B cell (primary cell): Measurements from ENCODE around the gene BHMT2. TPM values are rescaled to one million over a fixed set of nuclear protein-coding genes. Genes with fewer than 3 reads are reported as not detected.

Experiments used
- ATAC-seq: fragments of 200-7000 bp; cut with Tn5 transposase; one replicate; pipeline ENCODE4 v1.10.0; 2021; ENCODE audit warnings: low read depth, mild to moderate bottlenecking, moderate number of reproducible peaks, moderate library complexity
- CTCF ChIA-PET: fragments of 350-600 bp; sonication (Branson Sonifier 250); formaldehyde crosslinking; loops from one replicate; lab custom pipeline; 2021; ENCODE audit warnings: antibody characterized with exemption, inconsistent platforms; lab: Charles Lee
- POLR2A ChIA-PET: fragments of 350-600 bp; sonication (Branson Sonifier 250); formaldehyde crosslinking; loops from one replicate; lab custom pipeline; 2021; ENCODE audit warnings: antibody characterized with exemption; lab: Charles Lee
- DNase-seq: peaks from one replicate; pipeline ENCODE4 v3.0.0; 2013
- H2AFZ ChIP-seq: 2 replicates; pipeline ENCODE4 v1.6.1; 2012; ENCODE audit warnings: mild to moderate bottlenecking, low read depth, low read length; ENCODE audit not compliant: insufficient read depth, poor library complexity, severe bottlenecking
- H3K27ac ChIP-seq, 2 donors: 1 replicate in 1 of 2; 2 replicates in 1 of 2; pipeline ENCODE4 v1.5.1; 2012 to 2013; ENCODE audit warnings: low read length in 2 of 2, mild to moderate bottlenecking in 2 of 2, moderate library complexity in 1 of 2
- H3K27me3 ChIP-seq, 4 experiments: fragments of 200-600 bp in 1 of 4; sonication (generic) in 1 of 4; replicated peaks in 1 of 4; 1 replicate in 2 of 4; 2 replicates in 2 of 4; pipeline versions ENCODE4 v1.6.1 to v1.7.0; 2013 to 2016; ENCODE audit warnings: low read length in 3 of 4, mild to moderate bottlenecking in 2 of 4, mixed read lengths in 1 of 4, moderate library complexity in 1 of 4; ENCODE audit not compliant: insufficient read depth in 4 of 4, control insufficient read depth in 3 of 4; ENCODE audit errors: control extremely low read depth in 1 of 4
- H3K36me3 ChIP-seq, 2 experiments: replicated peaks in 1 of 2; 1 replicate in 1 of 2; 2 replicates in 1 of 2; pipeline versions ENCODE4 v1.6.1 to v1.7.1; 2013; ENCODE audit warnings: low read length in 1 of 2; ENCODE audit not compliant: insufficient read depth in 2 of 2, control insufficient read depth in 1 of 2; ENCODE audit errors: control extremely low read depth in 1 of 2, extremely low read depth in 1 of 2
- H3K4me1 ChIP-seq, 2 donors: fragments of 200-600 bp in 1 of 2; sonication (generic) in 1 of 2; 1 replicate in 1 of 2; 2 replicates in 1 of 2; pipeline versions ENCODE4 v1.5.1 to v1.6.1; 2013 to 2017; ENCODE audit warnings: low read length in 2 of 2; ENCODE audit not compliant: control insufficient read depth in 2 of 2, insufficient read depth in 2 of 2
- H3K4me2 ChIP-seq: replicated peaks from 2 replicates; pipeline ENCODE3; 2012; ENCODE audit warnings: mild to moderate bottlenecking, low read depth, low read length; ENCODE audit not compliant: poor library complexity, severe bottlenecking
- H3K4me3 ChIP-seq, 5 experiments: fragments of 200-600 bp in 1 of 5; sonication (generic) in 1 of 5; 1 replicate in 3 of 5; 2 replicates in 2 of 5; pipeline versions ENCODE4 v1.5.1 to v1.7.0; 2011 to 2016; ENCODE audit warnings: low read length in 4 of 5, mild to moderate bottlenecking in 4 of 5, low read depth in 2 of 5, control low read depth in 1 of 5, moderate library complexity in 1 of 5; ENCODE audit not compliant: insufficient read depth in 1 of 5; ENCODE audit errors: control extremely low read depth in 1 of 5, extremely low read depth in 1 of 5
- H3K79me2 ChIP-seq: fragments of 200-600 bp; sonication (generic); one replicate; pipeline ENCODE4 v1.6.0; 2016; ENCODE audit warnings: low read length; ENCODE audit not compliant: control insufficient read depth, insufficient read depth
- H3K9ac ChIP-seq: fragments of 200-600 bp; sonication (generic); 2 replicates; pipeline ENCODE4 v1.6.1; 2017; ENCODE audit warnings: mild to moderate bottlenecking, low read length, moderate library complexity
- H3K9me3 ChIP-seq, 3 donors: one replicate each; pipeline versions ENCODE4 v1.6.1 to v1.7.1; 2013; ENCODE audit warnings: low read length in 2 of 3; ENCODE audit not compliant: control insufficient read depth in 2 of 3, insufficient read depth in 1 of 3; ENCODE audit errors: control extremely low read depth in 1 of 3
- H4K20me1 ChIP-seq: 2 replicates; pipeline ENCODE4 v1.6.0; 2012; ENCODE audit warnings: mild to moderate bottlenecking, low read length; ENCODE audit not compliant: insufficient read depth, control insufficient read depth, poor library complexity, severe bottlenecking
- H3K27ac Mint-ChIP-seq: one replicate; pipeline ENCODE4 v1.8.0; 2021; ENCODE audit warnings: mixed read lengths
- H3K27me3 Mint-ChIP-seq: one replicate; pipeline ENCODE4 v1.8.0; 2021; ENCODE audit warnings: mixed read lengths
- H3K4me1 Mint-ChIP-seq: one replicate; pipeline ENCODE4 v1.8.0; 2021; ENCODE audit warnings: mixed read lengths
- H3K4me3 Mint-ChIP-seq: one replicate; pipeline ENCODE4 v1.8.0; 2021; ENCODE audit warnings: mixed read lengths
- H3K9me3 Mint-ChIP-seq: one replicate; pipeline ENCODE4 v1.8.0; 2022; ENCODE audit warnings: mixed read lengths; ENCODE audit not compliant: insufficient read depth
- EZH2 ChIP-seq: IDR thresholded peaks from 2 replicates; pipeline ENCODE4 v1.6.1; 2012; ENCODE audit warnings: borderline replicate concordance, low read depth, mild to moderate bottlenecking, moderate library complexity, low read length; ENCODE audit not compliant: insufficient read depth, poor library complexity, severe bottlenecking
- WGBS: methylation state at CpG from one replicate; pipeline ENCODE4 v1.1.5; 2013; ENCODE audit warnings: missing lambda C conversion rate; ENCODE audit not compliant: insufficient coverage; 5-methylcytosine and 5-hydroxymethylcytosine counted together
- intact Hi-C: fragments of 100-400 bp; cut with micrococcal nuclease; formaldehyde crosslinking; loops from one replicate; pipeline ENCODE4 v1.10.0; 2022
- polyA plus RNA-seq: library from polyadenylated mRNA; depleted of rRNA; stranded (reverse); fragments of >200 nt; gene quantifications from 2 replicates; pipeline ENCODE4 v1.2.3, GENCODE V29; 2012
- total RNA-seq, 2 donors: library from RNA; stranded (reverse); fragments of 120-200 nt in 1 of 2; gene quantifications; 1 replicate in 1 of 2; 2 replicates in 1 of 2; pipeline versions ENCODE4 v1.2.3 to v1.2.4, GENCODE V29; 2013 to 2022
- TF ChIP-seq, protein P1 (sequence below): fragments of 200-600 bp; IDR thresholded peaks from one replicate; pipeline ENCODE4 v1.8.0; 2022; ENCODE audit warnings: antibody characterized with exemption, mild to moderate bottlenecking

The BHMT2 gene
- total and polyA plus RNA-seq, 2 donors (not counting 1 experiment from before 2014, with no cell fraction given): not detected

DNA sequence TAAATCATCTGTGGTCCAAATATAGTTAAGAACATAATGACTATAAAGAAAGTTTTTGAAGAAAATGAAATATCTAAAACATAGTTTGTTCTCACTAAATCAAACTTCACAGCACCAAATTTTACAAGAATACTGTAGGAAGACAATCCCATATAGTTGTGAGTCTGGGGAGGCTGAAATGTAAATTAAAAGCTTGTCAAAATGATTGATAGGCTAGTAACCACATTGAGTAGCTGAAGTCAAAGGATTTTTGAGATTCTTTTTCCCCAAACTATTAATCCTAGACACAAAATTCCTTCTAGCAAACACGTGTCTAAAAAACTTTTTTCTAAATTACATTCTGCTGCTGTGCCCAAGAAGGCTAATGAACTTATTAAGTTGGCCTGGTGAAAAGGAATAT lies 55.0 kb downstream of the BHMT2 start:
- H3K4me3 ChIP-seq: no peak overlapping the region
- peaks cover 0 to 4% (median 0%) of the 10 kb centered on the region in 3 donors for H3K9me3 ChIP-seq
- DNase-seq (no peak), ATAC-seq (no peak)
- ChIA-PET CTCF (interaction anchor here (1.5 kb wide), 1 partner anchor 9 kb away, joined by 4 read pairs; no protein-coding TSS in a partner anchor), POLR2A (no interaction called here)
- H3K27ac Mint-ChIP-seq: no peak overlapping the region
- no peaks in the 10 kb centered on the region for H3K79me2 ChIP-seq
- H3K9ac ChIP-seq: no peak overlapping the region
- no peak overlapping the region for H3K27ac ChIP-seq
- no peaks in the 10 kb centered on the region for H3K4me1 Mint-ChIP-seq
- H3K4me1 ChIP-seq: no peaks in the 10 kb centered on the region
- no peak overlapping the region for H2AFZ ChIP-seq
- no peak overlapping the region for H3K4me2 ChIP-seq
- no peaks in the 10 kb centered on the region for H4K20me1 ChIP-seq
- WGBS: no CpG with 5 or more reads among the region's 1 CpG
- no peaks in the 10 kb centered on the region for H3K36me3 ChIP-seq
- no peak for TF ChIP-seq EZH2
- TF ChIP-seq, protein P1, sequence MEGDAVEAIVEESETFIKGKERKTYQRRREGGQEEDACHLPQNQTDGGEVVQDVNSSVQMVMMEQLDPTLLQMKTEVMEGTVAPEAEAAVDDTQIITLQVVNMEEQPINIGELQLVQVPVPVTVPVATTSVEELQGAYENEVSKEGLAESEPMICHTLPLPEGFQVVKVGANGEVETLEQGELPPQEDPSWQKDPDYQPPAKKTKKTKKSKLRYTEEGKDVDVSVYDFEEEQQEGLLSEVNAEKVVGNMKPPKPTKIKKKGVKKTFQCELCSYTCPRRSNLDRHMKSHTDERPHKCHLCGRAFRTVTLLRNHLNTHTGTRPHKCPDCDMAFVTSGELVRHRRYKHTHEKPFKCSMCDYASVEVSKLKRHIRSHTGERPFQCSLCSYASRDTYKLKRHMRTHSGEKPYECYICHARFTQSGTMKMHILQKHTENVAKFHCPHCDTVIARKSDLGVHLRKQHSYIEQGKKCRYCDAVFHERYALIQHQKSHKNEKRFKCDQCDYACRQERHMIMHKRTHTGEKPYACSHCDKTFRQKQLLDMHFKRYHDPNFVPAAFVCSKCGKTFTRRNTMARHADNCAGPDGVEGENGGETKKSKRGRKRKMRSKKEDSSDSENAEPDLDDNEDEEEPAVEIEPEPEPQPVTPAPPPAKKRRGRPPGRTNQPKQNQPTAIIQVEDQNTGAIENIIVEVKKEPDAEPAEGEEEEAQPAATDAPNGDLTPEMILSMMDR: no peak
- intact Hi-C loops: no loop called here
- H3K9me3 Mint-ChIP-seq: no peaks in the 10 kb centered on the region
- no peak overlapping the region for H3K4me3 Mint-ChIP-seq
- H3K27me3 ChIP-seq: no peaks in the 10 kb centered on the region
- H3K27me3 Mint-ChIP-seq: peaks cover 9% of the 10 kb centered on the region

DNA sequence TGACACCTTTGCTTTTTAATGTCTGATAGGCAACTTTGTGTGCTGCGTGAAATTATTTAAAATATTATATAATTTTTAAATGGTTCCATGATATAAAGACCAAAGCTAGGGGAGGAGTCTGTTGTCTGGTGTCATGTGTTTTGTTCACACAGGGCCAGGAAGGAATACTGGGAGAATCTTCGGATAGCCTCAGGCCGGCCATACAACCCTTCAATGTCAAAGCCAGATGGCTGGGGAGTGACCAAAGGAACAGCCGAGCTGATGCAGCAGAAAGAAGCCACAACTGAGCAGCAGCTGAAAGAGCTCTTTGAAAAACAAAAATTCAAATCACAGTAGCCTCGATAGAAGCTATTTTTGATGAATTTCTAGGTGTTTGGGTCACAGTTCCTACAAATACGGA lies 61.2 kb downstream of the BHMT2 start:
- Histone ChIP-seq H3K4me1 (peaks cover 7 to 10% of the 10 kb centered on the region in 2 donors), H3K4me2 (no peak overlapping the region), H3K9me3 (no peaks in the 10 kb centered on the region), H3K36me3 (no peaks in the 10 kb centered on the region), H3K9ac (no peak overlapping the region), H3K27me3 (peaks cover 0 to 3% (median 0%) of the 10 kb centered on the region in 4 experiments), H3K79me2 (no peaks in the 10 kb centered on the region), H3K4me3 (no peak overlapping the region), H4K20me1 (no peaks in the 10 kb centered on the region), H3K27ac (no peak overlapping the region), H2AFZ (no peak overlapping the region)
- Mint-ChIP-seq H3K4me1 (peaks cover 8% of the 10 kb centered on the region), H3K4me3 (no peak overlapping the region), H3K27me3 (peaks cover 12% of the 10 kb centered on the region), H3K27ac (no peak overlapping the region), H3K9me3 (no peaks in the 10 kb centered on the region)
- DNase-seq (no peak), ATAC-seq (no peak)
- 100% methylated on average over 3 of the region's 6 CpGs for WGBS
- ChIA-PET CTCF (no interaction called here), POLR2A (no interaction called here)
- intact Hi-C loops: loop anchor here (10.0 kb wide), 1 partner anchor 836 kb away; the partner anchor contains the start of gene AP3B1
- no peak for TF ChIP-seq EZH2
- TF ChIP-seq, protein P1: no peak
